GM12891 (cell line): ENCODE data around the gene PEX26.

ENCODE experiments used
- DNase-seq: peaks from one replicate; pipeline ENCODE4 v3.0.0; 2011; ENCODE audit warnings: low spot score; ENCODE audit not compliant: insufficient read length
- FAIRE-seq: peaks from 2 replicates; lab custom pipeline; 2011; peaks lifted over from hg19 to GRCh38; lab: Jason Lieb, UNC
- PAX5 ChIP-seq: IDR thresholded peaks from 2 replicates; pipeline ENCODE4 v1.6.1; 2011; ENCODE audit warnings: low read length, moderate library complexity, mild to moderate bottlenecking; ENCODE audit not compliant: insufficient read depth, severe bottlenecking
- POLR2A ChIP-seq: IDR thresholded peaks from 2 replicates; pipeline ENCODE4 v1.6.1; 2011; ENCODE audit warnings: low read depth, low read length, control low read depth
- POLR2AphosphoS5 ChIP-seq: IDR thresholded peaks from 2 replicates; pipeline ENCODE4 v1.6.1; 2011; ENCODE audit warnings: low read depth, low read length, control low read depth
- POU2F2 ChIP-seq: IDR thresholded peaks from 2 replicates; pipeline ENCODE4 v1.6.1; 2011; ENCODE audit warnings: low read depth, mild to moderate bottlenecking, control low read depth, low read length, moderate library complexity
- SPI1 ChIP-seq: IDR thresholded peaks from 2 replicates; pipeline ENCODE4 v1.6.1; 2011; ENCODE audit warnings: low read depth, low read length, control low read depth
- TAF1 ChIP-seq: IDR thresholded peaks from 2 replicates; pipeline ENCODE4 v1.6.1; 2011; ENCODE audit warnings: low read depth, low read length, control low read depth

Gene PEX26

GRCh38 chr22:18083406-18083805 is 5.6 kb downstream of the PEX26 start:
- TF ChIP-seq PAX5 (no peak), TAF1 (no peak), SPI1 (no peak), POLR2AphosphoS5 (no peak), POU2F2 (no peak), POLR2A (no peak)
- DNase-seq = no peak
- no peak for FAIRE-seq

DNA sequence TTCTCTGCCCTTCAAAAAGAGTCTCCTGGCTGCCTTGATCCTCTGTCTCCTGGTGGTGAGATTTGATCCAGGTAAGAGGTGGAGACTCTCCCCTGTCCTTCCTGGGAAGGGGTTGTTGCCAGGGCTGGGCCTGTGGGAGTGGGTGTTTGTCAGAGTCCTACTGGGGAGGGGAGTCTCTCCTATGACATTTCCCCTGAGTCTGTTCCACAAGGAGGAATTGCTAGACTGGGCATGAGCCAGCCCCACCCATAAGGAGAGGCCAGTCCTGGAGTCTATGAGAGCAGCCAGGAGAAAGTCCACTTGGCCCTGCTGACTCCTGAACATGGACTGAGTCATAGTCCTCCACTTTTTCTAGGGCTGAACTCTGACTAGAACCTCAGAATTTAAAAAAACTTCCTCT is 7.4 kb downstream of the PEX26 start:
- FAIRE-seq (no peak), DNase-seq (no peak)
- TF ChIP-seq PAX5 (no peak), SPI1 (no peak), POU2F2 (no peak), POLR2AphosphoS5 (no peak), TAF1 (no peak), POLR2A (no peak)

DNA sequence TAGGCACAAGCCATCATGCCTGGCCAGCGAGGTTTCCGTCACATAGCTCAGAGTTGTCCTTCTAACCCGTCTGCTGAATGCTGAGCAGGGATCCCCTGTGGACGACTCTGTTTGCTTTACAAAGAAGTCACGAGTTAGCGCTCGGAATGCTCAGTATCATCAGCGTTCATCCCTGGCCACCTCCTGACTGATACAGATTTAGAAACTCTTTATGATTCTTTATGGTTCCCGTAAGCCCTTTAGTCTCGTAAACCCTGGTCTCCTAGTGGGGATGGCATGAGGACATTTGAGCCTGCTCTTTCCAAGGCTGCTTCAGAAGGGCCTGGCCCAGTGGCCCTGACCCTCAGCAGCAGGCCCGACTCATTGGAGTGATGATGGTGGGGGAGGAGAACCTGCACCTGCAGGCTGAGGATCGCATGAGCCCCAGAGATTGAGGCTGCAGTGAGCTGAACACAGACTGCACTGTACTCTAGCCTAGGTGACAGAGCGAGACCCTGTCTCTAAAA is 9.6 kb downstream of the PEX26 start:
- TF ChIP-seq POLR2AphosphoS5 = no peak
- no peak for TF ChIP-seq PAX5
- no peak for TF ChIP-seq POLR2A
- TF ChIP-seq POU2F2 = no peak
- no peak for TF ChIP-seq SPI1
- TF ChIP-seq TAF1 = no peak
- FAIRE-seq (no peak), DNase-seq (no peak)

DNA sequence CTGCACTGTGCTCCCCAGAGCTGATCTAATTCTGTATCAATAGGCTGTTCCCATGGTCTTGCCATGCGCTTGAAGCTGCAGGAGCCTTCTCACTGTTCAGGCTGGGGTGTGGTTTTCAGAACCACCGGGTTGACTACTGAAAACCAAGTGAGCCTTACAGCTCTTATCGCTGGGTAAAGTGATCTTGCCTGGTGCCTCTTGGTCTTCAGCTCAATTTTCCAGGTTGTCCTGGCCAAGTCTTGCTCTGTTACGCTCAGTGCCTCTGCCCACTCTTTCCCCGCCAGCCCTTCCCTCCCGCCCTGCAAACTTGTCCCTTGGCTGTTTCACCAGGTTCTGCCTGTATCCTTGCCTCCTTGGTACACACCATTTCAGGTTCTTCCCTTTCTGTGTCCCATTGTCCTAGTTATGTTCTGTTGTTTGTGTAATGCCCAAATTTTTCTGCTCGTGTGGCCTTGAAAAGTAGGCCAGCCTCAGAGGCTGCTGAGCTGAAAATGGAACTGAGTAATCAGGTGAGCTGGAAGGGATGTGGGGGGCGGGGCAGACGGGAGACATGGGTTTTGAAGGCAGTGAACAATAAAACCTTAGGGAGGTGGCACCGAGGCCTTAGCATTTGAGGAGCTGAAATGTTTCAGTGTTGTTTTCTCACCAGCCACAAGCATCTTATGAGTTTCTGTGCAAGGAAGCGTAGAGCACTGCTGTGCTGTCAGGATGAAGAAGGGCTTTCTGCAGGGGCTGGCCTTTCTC is 11.2 kb downstream of the PEX26 start:
- FAIRE-seq = peak; percentile 67
- no peak for DNase-seq
- 0 out of 2 replicates have a peak, but pooled peaks have one; percentile 7 for TF ChIP-seq SPI1
- 0 out of 2 replicates have a peak, but pooled peaks have one; percentile 42 for TF ChIP-seq POLR2AphosphoS5
- TF ChIP-seq TAF1 = no peak

DNA sequence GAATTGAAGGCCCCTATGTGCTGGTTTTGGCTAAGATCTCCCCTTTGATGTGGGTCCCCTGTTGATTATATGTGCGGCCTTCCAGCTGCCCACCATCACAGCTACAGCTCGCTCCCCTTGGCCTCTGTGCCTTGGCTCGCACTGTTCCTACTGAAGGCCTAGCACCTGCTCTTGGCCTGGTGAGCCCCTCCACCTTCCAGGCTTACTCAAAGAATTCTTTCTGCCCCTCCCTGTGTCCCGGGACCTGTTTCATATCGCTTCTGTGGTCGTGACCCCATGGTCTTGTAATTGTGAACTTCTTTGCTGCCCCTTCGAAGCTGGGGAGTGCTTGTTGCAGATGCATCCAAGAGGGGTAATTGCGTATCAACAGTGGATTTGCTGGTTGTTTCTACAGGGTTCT is 12.5 kb downstream of the PEX26 start:
- TF ChIP-seq PAX5 = no peak
- DNase-seq = no peak
- FAIRE-seq = no peak

DNA sequence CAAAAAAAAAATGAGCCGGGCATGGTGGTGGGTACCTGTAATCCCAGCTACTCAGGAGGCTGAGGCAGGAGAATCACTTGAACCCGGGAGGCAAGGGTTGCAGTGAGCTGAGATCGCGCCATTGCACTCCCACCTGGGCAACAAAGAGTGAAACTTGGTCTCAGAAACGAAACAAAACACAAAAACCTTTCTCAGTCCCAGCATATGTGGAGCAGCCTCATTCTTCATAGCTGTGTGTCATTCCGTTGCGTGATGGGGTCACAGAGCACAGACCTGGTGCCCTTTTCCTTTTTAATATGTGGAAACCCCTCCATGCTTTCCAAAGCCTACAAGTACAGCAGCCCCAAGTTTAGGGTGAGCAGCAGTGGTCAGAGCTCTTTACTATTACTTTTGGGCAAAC is 13.7 kb downstream of the PEX26 start:
- no peak for FAIRE-seq

GRCh38 chr22:18091916-18092526 is 14.2 kb downstream of the PEX26 start:
- no peak for TF ChIP-seq SPI1
- no peak for TF ChIP-seq POLR2A
- no peak for TF ChIP-seq POLR2AphosphoS5
- no peak for TF ChIP-seq POU2F2
- no peak for TF ChIP-seq PAX5
- TF ChIP-seq TAF1 = no peak
- DNase-seq (no peak), FAIRE-seq (peak; percentile 60)

More for the DNA sequence above, 13.7 kb downstream of the PEX26 start:
- no peak for DNase-seq
- TF ChIP-seq SPI1 (no peak), PAX5 (no peak), POLR2A (no peak), TAF1 (no peak), POLR2AphosphoS5 (no peak), POU2F2 (no peak)

DNA sequence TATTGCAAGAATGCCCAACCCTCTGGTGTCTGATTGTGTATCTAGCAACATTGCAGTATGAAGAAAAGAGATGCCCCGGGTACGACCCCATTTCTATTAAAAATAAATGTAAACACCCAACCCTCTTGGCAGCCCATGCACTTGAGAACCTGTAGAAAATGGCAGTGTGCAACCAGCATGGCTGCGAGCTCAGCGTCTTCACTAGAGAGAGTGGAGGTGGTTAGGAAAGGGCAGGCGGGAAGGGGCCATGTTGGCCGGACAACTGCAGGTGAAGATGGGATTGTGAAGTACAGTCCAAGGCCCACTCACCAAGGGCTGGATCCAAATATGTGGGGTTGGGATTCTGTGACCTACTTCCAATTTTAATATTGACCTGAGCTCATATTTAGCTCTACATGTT is 15.9 kb downstream of the PEX26 start:
- FAIRE-seq (no peak), DNase-seq (no peak)
- TF ChIP-seq POU2F2 (no peak), TAF1 (no peak), POLR2AphosphoS5 (no peak), PAX5 (no peak), POLR2A (no peak), SPI1 (no peak)

GRCh38 chr22:18095101-18095805 is 17.5 kb downstream of the PEX26 start:
- TF ChIP-seq TAF1 (no peak), PAX5 (no peak), POU2F2 (no peak), SPI1 (no peak)
- FAIRE-seq (no peak), DNase-seq (no peak)

DNA sequence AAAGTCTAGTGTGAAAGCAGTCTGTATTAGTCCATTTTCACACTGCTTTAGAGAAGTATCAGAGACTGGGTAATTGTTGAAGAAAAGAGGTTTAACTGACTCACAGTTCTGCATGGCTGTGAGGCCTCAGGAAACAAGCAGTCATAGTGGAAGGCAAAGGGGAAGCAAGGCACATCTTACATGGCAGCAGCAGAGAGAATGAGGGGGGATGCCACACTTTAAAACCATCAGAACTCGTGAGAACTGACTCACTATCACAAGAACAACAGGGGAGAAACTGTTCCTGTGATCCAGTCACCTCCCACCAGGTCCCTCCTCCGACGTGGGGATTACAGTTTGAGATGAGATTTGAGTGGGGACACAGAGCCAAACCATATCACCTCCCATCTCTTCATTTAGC is 19.0 kb downstream of the PEX26 start:
- no peak for DNase-seq
- TF ChIP-seq SPI1 (no peak), POU2F2 (no peak)
- FAIRE-seq = peak; percentile 5
